WTC11 (cell line): ENCODE data around the gene OTULIN. TPM values are rescaled to one million over a fixed set of nuclear protein-coding genes. Genes with fewer than 3 reads are reported as not detected.

ENCODE experiments used
- ATAC-seq: fragments of 200-7000 bp; cut with Tn5 transposase; 2 replicates; pipeline ENCODE4 v1.10.0; 2021; ENCODE audit warnings: mild to moderate bottlenecking, moderate library complexity
- CTCF ChIA-PET: fragments of 300-600 bp; sonication (Branson Sonifier 250); formaldehyde crosslinking; loops from one replicate; lab custom pipeline; 2021; ENCODE audit warnings: antibody characterized with exemption; lab: Charles Lee
- POLR2A ChIA-PET: fragments of 350-600 bp; sonication (Branson Sonifier 250); formaldehyde crosslinking; loops from one replicate; lab custom pipeline; 2021; ENCODE audit warnings: antibody characterized with exemption; lab: Charles Lee
- DNase-seq: peaks from one replicate; pipeline ENCODE4 v3.0.0; 2021; ENCODE audit warnings: low spot score
- H3K27ac Mint-ChIP-seq: 2 replicates; pipeline ENCODE4 v1.8.0; 2021; ENCODE audit warnings: mixed read lengths
- H3K27me3 Mint-ChIP-seq: 2 replicates; pipeline ENCODE4 v1.8.0; 2021; ENCODE audit warnings: low read depth, mild to moderate bottlenecking, moderate library complexity, mixed read lengths
- H3K36me3 Mint-ChIP-seq: 2 replicates; pipeline ENCODE4 v1.8.0; 2021; ENCODE audit warnings: mixed read lengths
- H3K4me1 Mint-ChIP-seq: 2 replicates; pipeline ENCODE4 v1.8.0; 2022; ENCODE audit warnings: mixed read lengths
- H3K4me3 Mint-ChIP-seq: 2 replicates; pipeline ENCODE4 v1.8.0; 2021; ENCODE audit warnings: mild to moderate bottlenecking, moderate library complexity, mixed read lengths
- H3K9me3 Mint-ChIP-seq: 2 replicates; pipeline ENCODE4 v1.8.0; 2021; ENCODE audit warnings: mixed read lengths
- AR ChIP-seq: fragments of 250-450 bp; sonication (Bioruptor Pico); IDR thresholded peaks from 2 replicates; pipeline ENCODE4 v1.9.0; 2021; ENCODE audit warnings: mild to moderate bottlenecking
- ATF2 ChIP-seq: sonication (generic); formaldehyde crosslinking; IDR thresholded peaks from 2 replicates; pipeline ENCODE4 v1.8.1; 2022; ENCODE audit warnings: low read depth, missing genetic modification reagents, borderline replicate concordance
- ERG ChIP-seq: fragments of 250-450 bp; sonication (Bioruptor Pico); IDR thresholded peaks from 2 replicates; pipeline ENCODE4 v1.8.0; 2021; ENCODE audit warnings: mild to moderate bottlenecking
- ETV6 ChIP-seq: sonication (generic); formaldehyde crosslinking; IDR thresholded peaks from 2 replicates; pipeline ENCODE4 v1.8.1; 2022; ENCODE audit warnings: mild to moderate bottlenecking, missing genetic modification reagents
- FOXK1 ChIP-seq: sonication (generic); formaldehyde crosslinking; IDR thresholded peaks from 2 replicates; pipeline ENCODE4 v1.8.0; 2022; ENCODE audit warnings: mild to moderate bottlenecking, moderate library complexity, missing genetic modification reagents
- NFE2L1 ChIP-seq: sonication (generic); formaldehyde crosslinking; IDR thresholded peaks from 2 replicates; pipeline ENCODE4 v1.8.1; 2023; ENCODE audit warnings: missing genetic modification reagents
- NR1H2 ChIP-seq: sonication (generic); formaldehyde crosslinking; IDR thresholded peaks from 2 replicates; pipeline ENCODE4 v1.9.0; 2021; ENCODE audit warnings: mild to moderate bottlenecking, moderate library complexity, missing genetic modification reagents
- OVOL2 ChIP-seq: fragments of 250-450 bp; sonication (Bioruptor Pico); IDR thresholded peaks from 2 replicates; pipeline ENCODE4 v1.9.0; 2021; ENCODE audit warnings: mild to moderate bottlenecking, borderline replicate concordance
- PRRX2 ChIP-seq: fragments of 250-450 bp; sonication (Bioruptor Pico); IDR thresholded peaks from 2 replicates; pipeline ENCODE4 v1.8.0; 2021; ENCODE audit warnings: mild to moderate bottlenecking
- STAT6 ChIP-seq: sonication (generic); formaldehyde crosslinking; conservative IDR thresholded peaks from 2 replicates; pipeline ENCODE4 v1.8.1; 2023; ENCODE audit warnings: mild to moderate bottlenecking, low read depth, missing genetic modification reagents, moderate library complexity
- TCF7 ChIP-seq: sonication (generic); formaldehyde crosslinking; IDR thresholded peaks from 2 replicates; pipeline ENCODE4 v1.8.0; 2022; ENCODE audit warnings: mild to moderate bottlenecking, low read depth, missing genetic modification reagents, moderate library complexity
- USF1 ChIP-seq: sonication (generic); formaldehyde crosslinking; IDR thresholded peaks from 2 replicates; pipeline ENCODE4 v1.8.0; 2022; ENCODE audit warnings: mild to moderate bottlenecking, missing genetic modification reagents
- ZMAT4 ChIP-seq: fragments of 250-450 bp; sonication (Bioruptor Pico); IDR thresholded peaks from 2 replicates; pipeline ENCODE4 v1.9.0; 2021; ENCODE audit warnings: mild to moderate bottlenecking
- ZNF138 ChIP-seq: sonication (generic); formaldehyde crosslinking; conservative IDR thresholded peaks from 2 replicates; pipeline ENCODE4 v1.8.1; 2022; ENCODE audit warnings: mild to moderate bottlenecking, moderate library complexity, missing genetic modification reagents
- ZNF219 ChIP-seq: sonication (generic); formaldehyde crosslinking; IDR thresholded peaks from 2 replicates; pipeline ENCODE4 v1.8.0; 2023; ENCODE audit warnings: missing genetic modification reagents, mild to moderate bottlenecking, borderline replicate concordance
- ZNF396 ChIP-seq: fragments of 250-450 bp; sonication (Bioruptor Pico); IDR thresholded peaks from 2 replicates; pipeline ENCODE4 v1.8.0; 2021; ENCODE audit warnings: mild to moderate bottlenecking, moderate library complexity, borderline replicate concordance
- ZNF416 ChIP-seq: fragments of 250-450 bp; sonication (Bioruptor Pico); IDR thresholded peaks from 2 replicates; pipeline ENCODE4 v1.9.0; 2021; ENCODE audit warnings: mild to moderate bottlenecking, inconsistent platforms
- ZNF423 ChIP-seq: fragments of 250-450 bp; sonication (Bioruptor Pico); IDR thresholded peaks from 2 replicates; pipeline ENCODE4 v2.1.2; 2022; ENCODE audit warnings: mild to moderate bottlenecking, moderate library complexity
- ZSCAN18 ChIP-seq: fragments of 250-450 bp; sonication (Bioruptor Pico); IDR thresholded peaks from 2 replicates; pipeline ENCODE4 v2.1.2; 2022; ENCODE audit warnings: mild to moderate bottlenecking, moderate library complexity
- total RNA-seq: library from RNA; stranded (reverse); gene quantifications from 3 replicates; pipeline ENCODE4 v1.2.3, GENCODE V29; 2021

OTULIN gene
- total RNA-seq, 1 experiment from 2014 or later, result 25.0 TPM

GRCh38 chr5:14687023-14687665 lies 22.6 kb downstream of the OTULIN start (continued):
- TF ChIP-seq TCF7 (CRISPR knock-in tag) (no peak), FOXK1 (CRISPR knock-in tag) (no peak), OVOL2 (CRISPR knock-in tag) (no peak), ZMAT4 (CRISPR knock-in tag) (no peak), ZNF416 (no peak), ERG (CRISPR knock-in tag) (no peak)

- CTCF ChIA-PET, result no interaction called here
- no peak for ATAC-seq
- Mint-ChIP-seq H3K4me1 (peaks cover 20% of the 10 kb centered on the region), H3K27me3 (no peaks in the 10 kb centered on the region), H3K36me3 (peaks cover 52% of the 10 kb centered on the region), H3K9me3 (peaks cover 11% of the 10 kb centered on the region; the same call in 1 of the 2 replicates), H3K27ac (no peak overlapping the region), H3K4me3 (no peak overlapping the region)
- no peak for DNase-seq
- POLR2A ChIA-PET, result no interaction called here
- TF ChIP-seq ZNF219 (CRISPR knock-in tag), result no peak
- TF ChIP-seq ZNF416, result no peak
- TF ChIP-seq NFE2L1, result no peak
- TF ChIP-seq ZNF396 (CRISPR knock-in tag), result no peak
- TF ChIP-seq PRRX2 (CRISPR knock-in tag), result no peak
- no peak for TF ChIP-seq STAT6 (CRISPR knock-in tag)
- TF ChIP-seq USF1, result no peak
- no peak for TF ChIP-seq NR1H2
- no peak for TF ChIP-seq ETV6
- TF ChIP-seq AR (CRISPR knock-in tag), result no peak
- no peak for TF ChIP-seq ATF2 (CRISPR knock-in tag)
- TF ChIP-seq ZSCAN18 (CRISPR knock-in tag), result no peak
- TF ChIP-seq ZNF138 (CRISPR knock-in tag), result no peak
- no peak for TF ChIP-seq ZNF423 (CRISPR knock-in tag)
These were observed 28.6 kb downstream of the OTULIN start for GRCh38 chr5:14693070-14693469.
